GM23248 (cell line): ENCODE measurements around the gene TCEANC2.

Experiments used
- EZH2 ChIP-seq: fragments of 200-600 bp; sonication (generic); IDR thresholded peaks from 2 replicates; pipeline ENCODE4 v1.6.1; 2018; ENCODE audit warnings: antibody characterized with exemption, mild to moderate bottlenecking; ENCODE audit not compliant: insufficient read depth, poor library complexity, severe bottlenecking
- EZH2phosphoT487 ChIP-seq: fragments of 200-600 bp; sonication (generic); IDR thresholded peaks from 2 replicates; pipeline ENCODE4 v1.6.1; 2018; ENCODE audit warnings: antibody characterized with exemption, moderate library complexity, mild to moderate bottlenecking, low read depth; ENCODE audit not compliant: insufficient read depth

GRCh38 chr1:54107131-54107530 lies 53.7 kb downstream of the TCEANC2 start:
- TF ChIP-seq EZH2 (no peak), EZH2phosphoT487 (no peak)
